ENCODE measurements around the gene TTC39B.

GRCh38 chr9:15293804-15294316, 13.2 kb downstream of the TTC39B start:
- TF ChIP-seq CTCF (IDR thresholded peaks at IDR 0.05; ENCODE audit: low read length), result no peak
- TF ChIP-seq EZH2 (optimal IDR thresholded peaks at IDR 0.05; ENCODE audit: low read depth, low read length), result no peak

Data from MM.1S (cell line).